GM23248 (cell line): ENCODE data around the gene SDR42E2. TPM values are rescaled to one million over a fixed set of nuclear protein-coding genes. Genes with fewer than 3 reads are reported as not detected.
"Not testable (repeated sequence)": the region's sequence is repeated elsewhere in the genome, so short reads cannot be mapped to it uniquely, and the experiment has no call there.

Experiments used
- DNase-seq: peaks from one replicate; pipeline ENCODE4 v3.0.0-alpha.2; 2015
- H2AFZ ChIP-seq: fragments of 200-600 bp; sonication (generic); 2 replicates; pipeline ENCODE4 v1.6.1; 2016; ENCODE audit warnings: antibody characterized with exemption
- H3F3A ChIP-seq: fragments of 200-600 bp; sonication (generic); 2 replicates; pipeline ENCODE4 v1.6.1; 2016; ENCODE audit warnings: mild to moderate bottlenecking, antibody characterized with exemption, mixed run types; ENCODE audit not compliant: insufficient read depth
- H3K27ac ChIP-seq: fragments of 200-600 bp; sonication (generic); 2 replicates; pipeline ENCODE4 v1.5.1; 2016; ENCODE audit warnings: mild to moderate bottlenecking
- H3K27me3 ChIP-seq: fragments of 200-600 bp; sonication (generic); replicated peaks from 2 replicates; pipeline ENCODE4 v1.6.1; 2016; ENCODE audit warnings: mild to moderate bottlenecking; ENCODE audit not compliant: insufficient read depth
- H3K36me3 ChIP-seq: fragments of 200-600 bp; sonication (generic); 2 replicates; pipeline ENCODE4 v1.6.1; 2016; ENCODE audit warnings: low read depth, mild to moderate bottlenecking
- H3K4me1 ChIP-seq: fragments of 200-600 bp; sonication (generic); 2 replicates; pipeline ENCODE4 v1.6.1; 2016; ENCODE audit warnings: mild to moderate bottlenecking; ENCODE audit not compliant: insufficient read depth
- H3K4me2 ChIP-seq: fragments of 200-600 bp; sonication (generic); one replicate; pipeline ENCODE4 v1.6.1; 2016; ENCODE audit warnings: mild to moderate bottlenecking; ENCODE audit not compliant: unreplicated experiment
- H3K4me3 ChIP-seq: fragments of 200-600 bp; sonication (generic); 2 replicates; pipeline ENCODE4 v1.5.1; 2016; ENCODE audit warnings: mild to moderate bottlenecking
- H3K79me2 ChIP-seq: fragments of 200-600 bp; sonication (generic); 2 replicates; pipeline ENCODE4 v1.6.1; 2016; ENCODE audit warnings: mild to moderate bottlenecking; ENCODE audit not compliant: insufficient read depth
- H3K9ac ChIP-seq: fragments of 200-600 bp; sonication (generic); 2 replicates; pipeline ENCODE4 v1.6.1; 2016; ENCODE audit warnings: mild to moderate bottlenecking
- H3K9me2 ChIP-seq: fragments of 200-600 bp; sonication (generic); 2 replicates; pipeline ENCODE4 v1.6.1; 2016; ENCODE audit warnings: mixed run types, mild to moderate bottlenecking, moderate library complexity; ENCODE audit not compliant: insufficient read depth
- H3K9me3 ChIP-seq: fragments of 200-600 bp; sonication (generic); one replicate; pipeline ENCODE4 v1.6.1; 2017; ENCODE audit warnings: low read depth
- H4K20me1 ChIP-seq: fragments of 200-600 bp; sonication (generic); 2 replicates; pipeline ENCODE4 v1.6.0; 2016; ENCODE audit not compliant: insufficient read depth
- EZH2 ChIP-seq: fragments of 200-600 bp; sonication (generic); IDR thresholded peaks from 2 replicates; pipeline ENCODE4 v1.6.1; 2018; ENCODE audit warnings: antibody characterized with exemption, mild to moderate bottlenecking; ENCODE audit not compliant: insufficient read depth, poor library complexity, severe bottlenecking
- EZH2phosphoT487 ChIP-seq: fragments of 200-600 bp; sonication (generic); IDR thresholded peaks from 2 replicates; pipeline ENCODE4 v1.6.1; 2018; ENCODE audit warnings: antibody characterized with exemption, moderate library complexity, mild to moderate bottlenecking, low read depth; ENCODE audit not compliant: insufficient read depth
- WGBS, 2 experiments: methylation state at CpG; one replicate each; pipeline ENCODE4 v1.1.6; 2015 to 2017; ENCODE audit warnings: low lambda C conversion rate in 2 of 2, low coverage in 1 of 2; ENCODE audit errors: missing lambda C conversion rate in 2 of 2; 5-methylcytosine and 5-hydroxymethylcytosine counted together
- in situ Hi-C: fragments of 300-500 bp; cut with MboI; formaldehyde crosslinking; loops from 2 replicates; pipeline ENCODE4 v1.15.0; 2020
- polyA plus RNA-seq: library from polyadenylated mRNA; unstranded; fragments of >200 nt; fragmentation: Nextera tagmentation; extraction: Ambion mirVana; gene quantifications from 2 replicates; pipeline ENCODE4 v1.2.1, GENCODE V29; 2016
- total RNA-seq: library from RNA; depleted of rRNA; stranded (reverse); fragments of >200 nt; shearing (Covaris generic); gene quantifications from 2 replicates; pipeline ENCODE4 v1.2.3, GENCODE V29; 2014

Gene SDR42E2
- total and polyA plus RNA-seq, 2 experiments from 2014 or later = not detected

DNA sequence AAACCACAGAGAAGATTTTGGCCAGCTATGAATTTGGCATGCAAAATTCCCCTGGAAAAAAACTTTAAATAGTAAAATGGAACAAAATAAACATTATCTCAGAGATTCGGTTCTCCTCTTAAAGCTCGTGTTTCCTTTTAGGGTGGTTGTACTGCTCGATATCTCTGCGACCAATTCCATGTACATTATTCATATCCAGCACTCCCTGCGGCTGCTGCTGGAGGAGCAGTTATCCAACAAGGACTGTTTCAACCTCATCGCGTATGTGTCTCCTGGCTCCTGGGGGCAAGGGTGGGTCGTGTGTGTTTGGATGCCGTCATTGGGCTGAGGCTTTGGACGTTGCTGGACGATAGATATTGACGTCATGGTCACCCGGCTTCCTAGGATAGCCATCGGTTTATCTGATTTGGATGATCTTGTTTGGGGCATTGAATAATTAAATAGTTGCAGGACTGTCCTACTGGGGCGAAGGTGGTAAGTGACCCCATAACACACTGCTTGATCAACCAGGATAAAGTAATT lies 36.2 kb upstream of the SDR42E2 start:
- Histone ChIP-seq H3K9me2 (no peaks in the 10 kb centered on the region), H3F3A (no peaks in the 10 kb centered on the region), H4K20me1 (no peaks in the 10 kb centered on the region), H3K9ac (no peak overlapping the region), H3K4me1 (no peaks in the 10 kb centered on the region), H3K4me3 (no peak overlapping the region), H3K79me2 (no peaks in the 10 kb centered on the region), H3K36me3 (no peaks in the 10 kb centered on the region), H3K27me3 (no peaks in the 10 kb centered on the region; the same call in 1 of the 2 replicates), H2AFZ (no peak overlapping the region), H3K27ac (no peak overlapping the region), H3K4me2 (no peak overlapping the region), H3K9me3 (no peaks in the 10 kb centered on the region)
- 65 to 69% methylated on average over 15 of the region's 15 CpGs for WGBS, 2 experiments
- no peak for DNase-seq
- TF ChIP-seq EZH2 (no peak), EZH2phosphoT487 (no peak)
- in situ Hi-C loops = no loop called here

GRCh38 chr16:22128537-22128936 lies 33.8 kb upstream of the SDR42E2 start:
- H3F3A ChIP-seq, H3K4me2 ChIP-seq, in situ Hi-C loops, H4K20me1 ChIP-seq, H3K9me2 ChIP-seq, H3K27me3 ChIP-seq, H3K27ac ChIP-seq, H3K9ac ChIP-seq, H3K4me1 ChIP-seq, H3K79me2 ChIP-seq, H3K4me3 ChIP-seq, H2AFZ ChIP-seq, H3K9me3 ChIP-seq, DNase-seq, H3K36me3 ChIP-seq: not testable (repeated sequence)
- WGBS, 2 experiments = 3 to 11% methylated on average over 1 of the region's 1 CpG

DNA sequence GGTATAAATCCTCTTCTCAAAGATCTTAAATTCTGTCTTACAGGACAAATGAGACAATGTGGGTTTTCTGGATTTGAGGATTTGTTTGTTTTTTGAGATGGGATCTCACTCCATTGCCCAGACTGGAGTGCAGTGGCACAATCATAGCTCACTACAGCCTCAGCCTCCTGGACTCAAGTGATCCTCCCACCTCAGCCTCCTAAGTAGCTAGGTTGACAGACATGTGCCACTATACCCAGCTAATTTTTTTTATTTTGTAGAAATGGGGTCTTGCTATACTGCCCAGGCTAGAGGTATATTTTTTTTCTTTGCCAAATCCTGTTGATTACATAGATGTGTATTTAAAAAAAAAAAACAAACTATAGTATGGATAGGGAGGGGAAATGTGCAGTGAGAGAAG lies 31.8 kb upstream of the SDR42E2 start:
- Histone ChIP-seq H3K27me3 (no peaks in the 10 kb centered on the region; the same call in 1 of the 2 replicates), H3K27ac (no peak overlapping the region), H3F3A (no peaks in the 10 kb centered on the region), H3K9ac (no peak overlapping the region), H3K9me2 (no peaks in the 10 kb centered on the region), H2AFZ (no peak overlapping the region), H3K4me3 (no peak overlapping the region), H4K20me1 (no peaks in the 10 kb centered on the region), H3K4me2 (no peak overlapping the region), H3K9me3 (no peaks in the 10 kb centered on the region), H3K4me1 (no peaks in the 10 kb centered on the region), H3K79me2 (no peaks in the 10 kb centered on the region), H3K36me3 (no peaks in the 10 kb centered on the region)
- in situ Hi-C loops = no loop called here
- DNase-seq = no peak
- TF ChIP-seq EZH2phosphoT487 = no peak

- H3K27ac ChIP-seq = no peak overlapping the region
- no peak overlapping the region for H3K9ac ChIP-seq
- no peak overlapping the region for H2AFZ ChIP-seq
- no peaks in the 10 kb centered on the region for H3K36me3 ChIP-seq
- in situ Hi-C loops = no loop called here
- no peaks in the 10 kb centered on the region; the same call in 1 of the 2 replicates for H3K27me3 ChIP-seq
- no peaks in the 10 kb centered on the region for H3K4me1 ChIP-seq
- no peak overlapping the region for H3K4me2 ChIP-seq
- 63 to 69% methylated on average over 10 of the region's 10 CpGs for WGBS, 2 experiments
- H3K9me3 ChIP-seq = no peaks in the 10 kb centered on the region
- DNase-seq = no peak
- H3K9me2 ChIP-seq = no peaks in the 10 kb centered on the region
- H4K20me1 ChIP-seq = no peaks in the 10 kb centered on the region
- TF ChIP-seq EZH2phosphoT487 = no peak
- TF ChIP-seq EZH2 = no peak
- no peaks in the 10 kb centered on the region for H3F3A ChIP-seq
- H3K4me3 ChIP-seq = no peak overlapping the region
- no peaks in the 10 kb centered on the region for H3K79me2 ChIP-seq
These were observed 29.5 kb upstream of the SDR42E2 start for GRCh38 chr16:22132801-22133200.

GRCh38 chr16:22138482-22138881 lies 23.8 kb upstream of the SDR42E2 start:
- 43 to 51% methylated on average over 8 of the region's 8 CpGs for WGBS, 2 experiments
- Histone ChIP-seq H3K4me3 (no peak overlapping the region), H3K9me2 (no peaks in the 10 kb centered on the region), H3K9ac (no peak overlapping the region), H3K9me3 (no peaks in the 10 kb centered on the region), H3K4me1 (no peaks in the 10 kb centered on the region), H3K27ac (no peak overlapping the region), H3K27me3 (no peaks in the 10 kb centered on the region; the same call in 1 of the 2 replicates), H4K20me1 (no peaks in the 10 kb centered on the region), H2AFZ (no peak overlapping the region), H3K36me3 (no peaks in the 10 kb centered on the region), H3K79me2 (no peaks in the 10 kb centered on the region), H3F3A (no peaks in the 10 kb centered on the region), H3K4me2 (no peak overlapping the region)
- no peak for DNase-seq
- no peak for TF ChIP-seq EZH2
- in situ Hi-C loops = no loop called here
